ENCODE measurements around the gene PDCD4.

The PDCD4 gene

DNA sequence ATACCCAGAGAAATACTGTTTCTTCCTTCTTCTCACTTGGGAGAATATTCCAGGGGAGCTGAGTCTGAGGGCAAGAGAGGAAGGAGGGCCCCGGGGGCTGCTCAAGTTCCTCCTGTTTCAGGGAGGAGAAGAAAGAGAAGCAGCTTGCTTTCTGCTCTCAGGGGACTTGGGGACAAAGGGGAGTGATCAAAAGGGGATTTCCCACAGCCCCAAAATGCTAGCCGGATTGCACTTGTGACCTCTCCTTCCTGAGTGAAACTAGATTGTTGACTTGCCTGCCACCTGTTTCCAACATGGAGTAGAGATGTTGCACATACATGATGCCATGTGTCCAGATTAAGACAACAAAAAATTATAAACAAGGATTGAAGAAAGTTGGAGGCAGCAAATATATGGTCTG is 28.7 kb upstream of the PDCD4 start:
- no peak for DNase-seq

GRCh38 chr10:110843796-110844616 is 27.7 kb upstream of the PDCD4 start:
- DNase-seq = no peak

DNA sequence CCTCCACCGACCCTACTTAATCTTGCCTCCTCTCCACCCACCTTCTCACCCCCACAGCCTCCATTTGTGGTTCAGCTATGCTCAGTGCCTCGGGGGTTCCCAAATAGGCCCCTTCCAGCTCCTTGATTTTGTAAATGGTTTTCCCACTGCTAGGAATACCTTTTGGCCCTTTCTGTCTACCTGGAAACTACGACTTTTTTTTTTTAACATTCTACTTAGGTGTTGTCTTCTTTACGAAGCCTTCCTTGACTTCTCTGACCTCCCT is 27.2 kb upstream of the PDCD4 start:
- DNase-seq = no peak

DNA sequence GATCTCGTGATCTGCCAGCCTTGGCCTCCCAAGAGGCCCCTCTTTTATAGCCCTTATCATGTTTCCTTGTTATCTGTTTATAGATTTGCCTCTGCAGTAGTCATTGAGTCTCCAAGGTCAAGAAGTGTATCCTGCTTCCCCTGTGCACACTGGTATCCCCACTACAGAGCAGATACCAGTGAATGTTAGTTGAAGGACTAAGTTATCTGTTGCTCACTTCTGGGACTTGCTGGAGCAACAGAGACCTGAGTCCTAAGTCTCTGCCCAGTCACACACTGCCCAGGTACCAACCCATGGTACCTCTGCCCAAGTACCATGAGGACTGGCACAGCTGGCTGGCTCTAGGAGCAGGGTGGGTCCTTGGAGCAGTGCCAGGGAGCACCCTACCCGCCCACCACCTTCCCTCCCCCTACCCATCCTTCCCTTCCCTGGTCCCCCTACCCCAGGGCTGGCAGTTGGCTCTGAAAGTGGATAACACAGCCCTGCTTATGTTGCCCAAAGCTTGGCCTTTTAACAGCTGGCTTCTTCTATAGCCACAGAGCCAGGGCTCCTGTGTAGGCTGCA is 26.5 kb upstream of the PDCD4 start:
- no peak for DNase-seq

DNA sequence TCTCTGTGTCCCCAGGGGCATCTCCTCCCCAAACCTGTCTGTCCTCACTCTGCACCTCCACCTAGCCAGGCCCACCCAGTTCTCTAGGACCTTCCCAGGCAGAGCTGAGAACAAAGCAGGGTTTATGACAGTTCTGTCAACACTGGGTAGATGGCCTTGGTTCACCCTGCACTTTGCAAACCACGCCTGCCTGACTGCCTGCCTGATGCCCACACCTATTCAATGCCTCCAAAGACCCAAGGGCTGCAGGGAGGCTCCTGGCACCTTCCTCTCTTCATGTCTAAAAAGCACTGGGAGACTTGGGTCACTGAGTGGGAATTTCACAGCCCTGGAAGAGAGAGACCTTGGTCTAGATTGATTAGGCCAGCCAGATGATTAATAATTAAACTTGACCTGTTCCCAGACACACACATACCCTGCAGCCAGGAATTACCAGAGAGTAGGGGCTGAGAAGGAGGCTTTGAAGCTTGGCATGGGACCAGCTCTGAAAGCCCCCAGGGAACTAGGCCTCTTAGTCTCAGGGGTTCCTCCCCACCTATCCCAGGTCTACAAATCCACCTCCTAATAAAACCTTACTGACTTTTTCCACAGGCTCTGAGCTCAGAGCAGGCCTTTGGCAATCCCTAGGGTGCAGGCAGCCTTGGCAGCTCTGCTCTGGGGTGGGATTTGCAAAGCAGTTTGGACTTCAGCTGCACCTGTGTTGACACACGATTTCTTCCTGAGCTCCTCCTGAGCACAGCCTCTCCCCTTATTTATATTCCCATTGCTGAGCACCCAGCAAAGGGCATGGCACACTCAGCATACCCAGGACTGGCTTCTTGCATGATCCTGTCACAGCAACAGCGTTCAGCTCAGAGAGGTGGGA is 25.7 kb upstream of the PDCD4 start:
- no peak for DNase-seq

DNA sequence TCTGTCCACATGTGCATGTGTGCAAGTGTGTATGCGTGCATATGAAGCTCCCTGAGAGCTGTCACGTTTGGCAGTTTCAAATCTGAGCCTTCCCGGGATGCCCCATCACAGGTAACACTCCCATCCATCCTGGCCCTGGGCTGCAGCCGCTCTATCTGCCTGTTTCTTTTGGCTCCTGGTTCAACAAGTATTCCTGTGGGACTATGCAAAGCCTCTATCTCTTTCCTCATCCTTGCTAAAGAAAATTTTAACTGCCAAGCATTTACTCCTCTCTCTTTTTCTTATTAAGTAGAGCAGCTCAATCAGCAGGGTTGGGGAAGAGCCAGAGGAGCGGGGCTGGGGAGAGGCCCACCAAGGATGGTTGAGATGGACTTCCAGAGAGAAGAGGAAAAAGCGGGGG is 24.4 kb upstream of the PDCD4 start:
- DNase-seq = no peak

- DNase-seq = no peak
Measured at GRCh38 chr10:110848106-110848505, 23.6 kb upstream of the PDCD4 start.

GRCh38 chr10:110850099-110850498 is 21.6 kb upstream of the PDCD4 start:
- DNase-seq = no peak

GRCh38 chr10:110851020-110851612 is 20.6 kb upstream of the PDCD4 start:
- DNase-seq = no peak

DNA sequence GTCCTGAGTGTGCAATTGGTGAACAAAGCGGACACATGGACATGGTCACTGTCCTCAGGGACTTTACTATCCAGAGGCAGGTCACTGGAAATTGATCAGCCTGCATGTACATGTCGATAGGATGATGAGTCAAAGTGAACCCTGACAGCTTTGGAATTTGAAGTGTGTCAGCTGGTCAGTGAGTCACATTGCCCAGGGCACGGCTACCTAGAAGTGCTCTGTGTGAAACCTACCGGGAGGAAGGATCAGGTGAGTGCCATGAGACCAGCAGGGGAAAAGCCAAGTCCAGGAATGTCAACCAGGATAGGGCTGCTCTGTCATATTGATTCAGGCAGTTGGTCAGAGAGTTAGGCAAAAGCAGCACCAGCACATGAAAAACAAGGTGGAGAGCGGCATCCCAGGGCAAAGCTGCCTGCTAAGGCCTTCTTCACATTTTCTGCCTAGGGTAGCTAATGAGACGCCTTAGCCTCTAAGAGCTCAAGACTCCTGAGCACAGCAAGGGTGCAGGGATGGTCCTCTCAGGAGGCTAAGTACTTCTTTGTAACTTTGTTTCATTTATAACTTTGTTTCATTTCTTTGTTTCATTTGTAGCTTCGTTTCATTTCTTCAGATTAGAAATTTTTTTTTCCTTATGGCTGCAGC is 19.4 kb upstream of the PDCD4 start:
- no peak for DNase-seq

GRCh38 chr10:110852947-110853346 is 18.8 kb upstream of the PDCD4 start:
- DNase-seq = no peak

GRCh38 chr10:110853921-110854605 is 17.7 kb upstream of the PDCD4 start:
- DNase-seq = no peak

DNA sequence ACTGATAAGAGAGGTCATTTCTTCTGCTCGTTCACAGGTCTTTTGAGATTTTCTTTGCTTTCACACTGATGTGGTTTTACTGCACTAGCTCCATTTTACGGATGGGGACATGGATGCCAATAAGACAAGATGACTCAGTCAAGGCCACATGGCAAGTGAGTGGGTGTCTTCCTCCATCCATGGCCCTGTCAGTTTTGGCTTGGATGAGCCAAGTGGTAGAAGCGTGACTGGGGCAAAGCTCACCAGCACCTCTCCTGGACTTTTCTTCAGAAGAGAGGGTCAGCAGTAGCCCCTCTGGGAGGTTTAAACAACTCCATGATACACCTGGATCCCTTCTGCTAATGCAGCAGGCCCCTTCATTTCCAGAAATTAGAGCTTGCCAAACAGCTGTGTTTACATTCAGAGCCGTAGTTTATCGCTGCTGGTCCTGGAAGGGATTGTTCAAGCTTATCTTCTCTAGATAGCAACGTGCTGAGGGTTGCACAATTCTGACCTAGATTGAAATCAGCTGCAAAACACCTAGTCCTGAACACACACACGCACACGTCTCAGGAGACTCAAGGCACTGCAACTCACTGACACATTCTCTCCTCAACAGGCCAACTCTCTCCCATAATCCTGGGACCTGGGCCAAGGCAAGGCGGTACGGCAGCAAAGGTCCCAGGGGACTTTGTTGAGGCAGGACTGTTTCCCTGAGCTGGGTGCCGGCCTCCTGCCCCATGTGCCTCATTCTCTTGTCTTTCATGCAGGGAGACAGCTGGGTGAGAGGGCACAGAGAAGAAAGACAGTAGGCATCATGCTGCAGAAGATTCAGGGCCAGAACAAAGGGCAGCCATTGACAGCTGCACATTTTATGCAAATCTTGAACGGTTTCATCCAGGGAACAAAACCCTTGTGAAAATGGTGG is 14.2 kb upstream of the PDCD4 start:
- no peak for DNase-seq

- DNase-seq = no peak
Measured at GRCh38 chr10:110858297-110858934, 13.3 kb upstream of the PDCD4 start.

DNA sequence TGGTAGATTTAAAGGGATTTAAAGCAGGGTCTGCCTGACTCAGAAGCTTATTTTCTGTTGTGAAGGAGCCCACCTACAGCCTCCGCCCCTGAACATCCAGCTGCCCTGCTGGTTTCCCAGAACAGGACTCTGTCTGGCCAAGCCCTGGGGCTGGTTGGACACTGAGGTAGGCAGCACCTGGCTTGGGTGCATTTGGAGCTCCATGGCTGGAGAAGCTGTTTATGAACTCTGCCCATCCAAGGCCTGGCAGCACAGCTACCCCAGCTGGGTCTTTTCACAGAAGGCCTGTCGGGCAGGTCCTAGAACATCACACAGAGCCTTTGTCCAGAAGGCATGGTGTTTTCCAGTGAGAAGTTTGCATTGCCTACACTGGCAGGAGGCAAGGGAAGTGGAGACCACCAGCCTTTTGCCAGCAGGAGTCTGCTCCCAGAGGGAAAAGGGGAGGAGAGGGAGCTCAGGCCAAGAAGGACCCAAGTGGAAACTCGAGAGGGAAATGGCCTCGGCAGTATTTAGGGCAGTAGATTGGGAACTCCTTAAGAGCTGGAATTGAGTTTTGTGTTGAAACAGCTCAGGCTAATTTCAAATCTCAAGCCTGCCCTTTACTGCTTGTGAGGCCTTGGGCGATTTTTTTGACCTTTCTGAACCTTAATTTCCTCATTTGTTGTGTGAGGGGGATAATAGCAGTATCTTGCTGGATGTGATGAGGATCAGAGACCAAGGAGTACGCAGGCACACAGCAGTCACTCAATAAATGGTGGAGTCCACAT is 12.3 kb upstream of the PDCD4 start:
- DNase-seq = no peak

DNA sequence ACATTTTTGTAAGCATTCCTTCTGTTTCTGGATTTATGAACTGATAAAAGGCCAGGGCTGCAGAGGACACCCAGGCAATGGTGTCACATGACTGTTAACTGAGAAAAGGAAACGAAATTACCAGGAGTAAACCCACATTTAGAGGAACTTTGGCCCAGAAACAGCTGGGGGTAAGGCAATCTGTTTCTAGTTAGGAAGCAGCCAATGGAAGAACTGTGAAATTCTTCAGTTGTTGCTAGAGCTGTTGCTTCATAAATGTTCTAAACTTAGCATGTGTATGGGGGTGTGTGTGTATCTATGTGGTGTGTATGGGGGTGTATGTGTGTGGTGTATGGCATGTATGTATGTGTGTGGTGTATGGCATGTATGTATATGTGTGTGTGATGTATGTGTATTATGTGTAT is 11.8 kb upstream of the PDCD4 start:
- DNase-seq = no peak

DNA sequence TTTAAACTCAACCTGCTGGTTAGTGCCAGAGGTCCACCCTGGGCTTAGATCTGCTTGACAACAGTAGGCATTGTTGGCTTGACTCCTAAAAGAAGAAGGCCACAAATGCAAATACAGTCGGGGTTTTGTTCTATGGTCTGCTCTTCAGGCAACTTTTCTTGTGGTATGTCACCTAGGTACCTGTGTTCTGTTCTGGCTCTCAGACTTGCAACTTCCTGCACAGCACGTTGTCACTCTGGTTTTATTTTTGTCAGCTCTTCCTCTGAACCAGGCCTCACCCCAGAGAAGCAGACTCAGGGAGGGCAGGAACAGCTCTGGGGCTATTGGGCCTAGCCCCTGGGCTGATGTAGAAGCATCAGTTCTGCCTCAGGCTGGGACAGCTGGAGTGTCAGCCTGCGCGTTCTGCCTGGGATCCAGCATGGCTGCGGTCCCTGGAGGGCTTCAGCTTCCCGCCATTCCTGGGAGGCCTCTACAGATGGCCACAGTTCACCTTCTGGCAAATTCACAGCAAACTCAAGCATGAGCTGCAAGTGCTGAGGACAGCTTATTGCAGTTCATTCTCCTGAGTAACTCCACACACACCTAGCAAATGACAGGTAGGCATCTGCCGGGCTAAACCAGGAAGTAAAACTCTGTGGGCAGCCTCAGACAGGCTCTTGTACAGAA is 11.0 kb upstream of the PDCD4 start:
- DNase-seq = no peak

GRCh38 chr10:110861476-110861875 is 10.3 kb upstream of the PDCD4 start:
- DNase-seq = no peak

DNA sequence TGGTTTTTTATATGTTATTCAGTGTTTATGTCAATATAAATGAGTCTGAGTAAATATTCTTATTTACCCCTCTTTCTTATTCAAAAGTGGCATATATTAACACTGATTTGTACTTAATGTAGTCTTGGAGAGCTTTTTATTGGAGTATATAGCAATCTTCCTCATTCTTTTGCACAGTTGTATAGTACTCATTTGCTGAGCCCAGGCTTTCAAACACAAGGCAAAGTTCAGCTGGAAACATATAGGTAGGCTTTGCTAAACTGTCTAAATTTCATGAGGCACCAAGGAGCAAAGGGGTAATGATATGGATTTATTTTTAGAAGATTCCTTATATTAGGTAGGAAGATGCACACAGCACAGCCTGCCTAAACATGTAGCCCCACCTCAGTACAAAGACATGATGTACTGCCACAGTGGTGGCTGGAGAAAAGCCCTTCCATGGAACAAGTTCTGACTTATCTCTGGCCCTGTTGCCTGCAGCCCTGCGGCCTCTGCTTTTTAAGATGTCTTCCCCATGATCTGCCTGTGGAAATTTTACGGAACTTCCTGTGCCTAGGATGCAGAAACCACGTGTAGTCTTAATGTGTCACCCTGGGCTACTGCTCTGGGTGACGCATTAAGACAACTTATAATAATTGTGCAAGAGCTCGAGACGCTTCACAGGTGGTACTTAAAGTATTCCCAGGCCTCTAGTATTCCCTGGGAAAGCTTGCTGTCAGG is 9.6 kb upstream of the PDCD4 start:
- no peak for DNase-seq

All from NCI-H748 treated with DMSO at 0.1 percent for 48 hours (cell line).